ENCODE data around the gene NPLOC4.

The NPLOC4 gene

DNA sequence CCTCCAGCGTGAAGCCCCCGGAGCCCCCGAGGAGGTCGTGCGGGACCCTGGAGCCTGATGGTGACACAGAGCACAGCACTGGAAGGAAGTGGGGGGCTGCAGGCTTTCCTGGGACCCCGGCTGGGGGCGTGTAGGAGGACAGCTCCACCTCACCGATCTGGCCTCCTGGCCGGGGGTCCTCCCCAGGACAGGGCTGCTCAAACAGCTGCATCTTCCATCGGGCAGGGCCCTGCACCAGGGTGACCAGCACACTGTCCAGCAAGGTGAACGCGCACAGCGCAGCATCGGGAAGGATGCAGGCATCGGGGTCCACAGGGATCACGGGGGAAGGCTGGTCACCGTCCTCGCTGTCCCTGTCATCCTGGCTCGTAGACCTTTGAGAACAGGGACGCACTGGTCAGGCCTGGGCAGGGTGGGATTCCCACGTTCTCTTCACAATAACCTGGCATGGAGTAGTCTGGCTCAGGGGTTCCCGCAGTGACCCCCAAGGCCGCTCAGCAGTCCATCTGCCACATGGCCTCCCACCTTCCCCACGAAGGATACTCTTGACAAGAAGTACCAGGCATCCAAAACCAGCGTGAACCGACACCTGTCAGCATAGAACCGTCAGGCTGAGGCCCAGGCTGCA is 86.0 kb downstream of the NPLOC4 start:
- in situ Hi-C loops (cut with HindIII; ENCODE audit: low sequenced_read_pairs) = no loop called here
- H3K4me3 ChIP-seq (ENCODE audit: low read depth, low read length) = peak overlapping the region; percentile 90
- TF ChIP-seq, protein P1, sequence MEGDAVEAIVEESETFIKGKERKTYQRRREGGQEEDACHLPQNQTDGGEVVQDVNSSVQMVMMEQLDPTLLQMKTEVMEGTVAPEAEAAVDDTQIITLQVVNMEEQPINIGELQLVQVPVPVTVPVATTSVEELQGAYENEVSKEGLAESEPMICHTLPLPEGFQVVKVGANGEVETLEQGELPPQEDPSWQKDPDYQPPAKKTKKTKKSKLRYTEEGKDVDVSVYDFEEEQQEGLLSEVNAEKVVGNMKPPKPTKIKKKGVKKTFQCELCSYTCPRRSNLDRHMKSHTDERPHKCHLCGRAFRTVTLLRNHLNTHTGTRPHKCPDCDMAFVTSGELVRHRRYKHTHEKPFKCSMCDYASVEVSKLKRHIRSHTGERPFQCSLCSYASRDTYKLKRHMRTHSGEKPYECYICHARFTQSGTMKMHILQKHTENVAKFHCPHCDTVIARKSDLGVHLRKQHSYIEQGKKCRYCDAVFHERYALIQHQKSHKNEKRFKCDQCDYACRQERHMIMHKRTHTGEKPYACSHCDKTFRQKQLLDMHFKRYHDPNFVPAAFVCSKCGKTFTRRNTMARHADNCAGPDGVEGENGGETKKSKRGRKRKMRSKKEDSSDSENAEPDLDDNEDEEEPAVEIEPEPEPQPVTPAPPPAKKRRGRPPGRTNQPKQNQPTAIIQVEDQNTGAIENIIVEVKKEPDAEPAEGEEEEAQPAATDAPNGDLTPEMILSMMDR (IDR thresholded peaks at IDR 0.05; ENCODE audit: low read depth, low read length, missing control alignments) = no peak
- DNase-seq (ENCODE audit: low read depth) = no peak

DNA sequence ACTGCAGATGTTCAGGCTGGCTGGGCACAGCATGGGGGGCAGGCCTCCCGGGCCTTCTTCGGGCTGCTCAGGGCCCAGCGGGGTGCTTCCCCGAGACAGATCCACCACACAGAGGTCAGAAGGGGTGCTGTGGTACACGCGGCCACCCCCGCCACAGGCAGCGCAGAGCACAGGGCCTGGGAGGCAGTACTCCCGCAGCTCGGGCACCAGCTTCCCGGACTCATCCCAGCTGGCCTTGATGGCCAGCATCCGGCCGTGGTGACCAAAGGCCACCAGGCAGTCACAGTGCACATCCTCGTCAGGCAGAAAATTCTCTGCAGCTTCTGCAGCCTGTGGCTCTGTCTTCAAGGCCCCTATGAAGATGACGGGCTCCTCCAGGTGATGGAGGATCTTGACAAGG is 86.6 kb downstream of the NPLOC4 start:
- no peak for DNase-seq (ENCODE audit: low read depth)
- H3K4me3 ChIP-seq (ENCODE audit: low read depth, low read length) = no peak overlapping the region
- in situ Hi-C loops (cut with HindIII; ENCODE audit: low sequenced_read_pairs) = no loop called here
- TF ChIP-seq, protein P1 (IDR thresholded peaks at IDR 0.05; ENCODE audit: low read depth, low read length, missing control alignments) = no peak

DNA sequence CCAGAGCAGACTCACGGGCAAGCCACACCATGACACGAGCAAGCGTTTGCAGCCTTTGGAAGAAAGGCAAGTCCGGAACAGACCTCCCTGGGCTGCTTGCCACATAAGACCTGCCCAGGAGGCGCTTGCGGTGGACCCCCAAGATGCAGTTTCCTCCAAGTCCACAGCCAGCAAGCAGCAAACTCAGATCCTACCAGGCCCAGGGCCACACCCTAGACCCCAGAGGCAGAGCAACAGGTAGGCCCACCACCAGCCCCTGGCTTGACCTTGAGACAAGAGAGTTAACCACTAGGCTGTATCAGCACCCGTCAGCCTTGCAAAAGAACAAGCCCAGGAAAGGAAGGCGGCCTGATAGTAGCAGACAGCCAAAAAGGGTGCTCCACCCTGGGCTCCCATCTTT is 87.1 kb downstream of the NPLOC4 start:
- no peak for DNase-seq (ENCODE audit: low read depth)
- TF ChIP-seq, protein P1 (IDR thresholded peaks at IDR 0.05; ENCODE audit: low read depth, low read length, missing control alignments) = no peak
- in situ Hi-C loops (cut with HindIII; ENCODE audit: low sequenced_read_pairs) = no loop called here
- no peak overlapping the region for H3K4me3 ChIP-seq (ENCODE audit: low read depth, low read length)

DNA sequence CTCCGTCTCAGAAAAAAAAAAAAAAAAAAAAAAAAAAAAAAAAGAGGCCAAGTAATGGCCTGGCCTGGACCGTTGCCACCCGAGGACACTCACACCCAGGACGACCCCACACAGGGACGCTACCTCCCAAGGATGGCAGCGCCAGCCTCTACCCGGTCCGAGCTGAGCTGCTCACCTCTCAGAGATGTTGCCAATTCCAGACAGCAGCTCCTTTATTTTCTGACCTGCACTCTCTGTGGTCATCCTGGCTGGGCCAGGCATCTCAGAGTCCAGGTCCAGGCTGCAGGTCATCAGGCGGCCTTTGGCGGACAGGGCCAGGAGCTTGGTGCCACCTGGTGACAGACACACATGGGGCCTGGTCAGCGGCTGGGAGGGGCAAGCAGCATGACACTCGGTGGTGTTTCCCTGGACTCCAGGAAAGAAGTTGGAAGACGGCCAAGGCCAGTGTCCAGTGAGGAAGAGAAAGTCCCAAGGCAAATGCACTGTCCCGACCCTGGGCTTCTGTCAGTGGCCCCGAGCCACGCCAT is 87.8 kb downstream of the NPLOC4 start:
- TF ChIP-seq, protein P1 (IDR thresholded peaks at IDR 0.05; ENCODE audit: low read depth, low read length, missing control alignments) = no peak
- DNase-seq (ENCODE audit: low read depth) = no peak
- H3K4me3 ChIP-seq (ENCODE audit: low read depth, low read length) = no peak overlapping the region
- in situ Hi-C loops (cut with HindIII; ENCODE audit: low sequenced_read_pairs) = no loop called here

DNA sequence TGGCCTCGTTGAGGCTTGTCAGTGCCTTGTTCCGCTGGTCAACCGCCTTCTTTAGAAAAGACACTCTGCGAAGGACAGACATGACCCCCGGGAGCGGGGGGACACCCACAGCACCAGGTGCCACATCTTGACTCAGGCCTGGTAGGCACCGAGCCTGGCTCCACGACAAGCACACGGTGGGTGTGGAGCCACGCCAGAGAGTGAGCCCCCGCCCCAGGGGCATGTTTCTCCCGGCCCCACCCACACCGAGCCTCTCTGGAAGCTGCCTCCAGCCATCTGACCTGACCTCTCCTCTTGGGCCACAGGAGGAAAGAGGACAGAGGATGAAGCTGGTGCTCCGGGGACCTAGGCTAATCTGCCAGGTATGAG is 89.3 kb downstream of the NPLOC4 start:
- in situ Hi-C loops (cut with HindIII; ENCODE audit: low sequenced_read_pairs) = no loop called here
- TF ChIP-seq, protein P1 (IDR thresholded peaks at IDR 0.05; ENCODE audit: low read depth, low read length, missing control alignments) = no peak
- DNase-seq (ENCODE audit: low read depth) = no peak
- H3K4me3 ChIP-seq (ENCODE audit: low read depth, low read length) = no peak overlapping the region

DNA sequence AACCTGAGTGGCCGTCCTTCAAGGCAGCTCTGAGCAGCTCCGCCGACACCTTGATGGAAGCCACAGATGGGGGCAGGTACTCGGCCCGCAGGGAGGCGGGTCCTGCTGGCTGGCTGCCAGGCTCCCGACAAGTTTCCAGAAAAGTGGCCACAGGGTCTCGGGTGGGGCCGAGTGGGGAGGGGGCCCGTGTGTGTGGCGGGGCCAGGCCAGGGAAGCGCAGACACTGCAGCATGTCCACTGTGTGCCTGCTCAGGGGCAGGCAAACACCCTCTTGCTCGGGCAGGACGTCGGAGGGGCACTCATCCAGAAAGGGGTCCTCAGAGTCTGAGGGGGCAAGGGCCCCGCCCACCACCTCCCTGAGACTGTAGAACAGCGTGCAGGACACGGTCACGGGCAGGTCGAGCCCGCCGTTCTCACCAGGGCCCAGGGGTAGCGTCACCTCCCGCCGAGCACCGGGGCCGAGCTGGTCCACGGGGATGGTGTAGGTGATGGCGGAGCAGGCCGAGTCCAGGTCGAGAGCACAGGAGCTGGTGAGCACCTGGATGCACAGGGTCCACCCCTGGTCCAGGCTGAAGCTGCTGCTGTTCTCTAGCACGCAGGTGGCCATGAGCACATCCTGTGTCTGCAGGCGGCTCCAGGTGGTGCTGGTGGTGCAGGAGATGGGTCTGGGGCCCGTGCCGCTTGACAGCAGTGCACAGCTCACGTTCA is 89.9 kb downstream of the NPLOC4 start:
- no peak overlapping the region for H3K4me3 ChIP-seq (ENCODE audit: low read depth, low read length)
- TF ChIP-seq, protein P1 (IDR thresholded peaks at IDR 0.05; ENCODE audit: low read depth, low read length, missing control alignments) = no peak
- in situ Hi-C loops (cut with HindIII; ENCODE audit: low sequenced_read_pairs) = no loop called here
- DNase-seq (ENCODE audit: low read depth) = no peak
